Hippocampal formation (tissue), 2 donors: ENCODE measurements around the gene HTR2B.
"Not testable (repeated sequence)": the region's sequence is repeated elsewhere in the genome, so short reads cannot be mapped to it uniquely, and the experiment has no call there.

Source experiments
- DNase-seq, 2 donors: peaks; one replicate each; lab custom pipeline; 2025; lab: John Stamatoyannopoulos, UW

Gene HTR2B

GRCh38 chr2:231093933-231094332 is 30.9 kb downstream of the HTR2B start:
- no peak for DNase-seq

- DNase-seq = no peak
These were observed 36.1 kb downstream of the HTR2B start for GRCh38 chr2:231088754-231089153.

GRCh38 chr2:231084565-231084964 is 40.3 kb downstream of the HTR2B start:
- DNase-seq = no peak

GRCh38 chr2:231069379-231070054 is 55.3 kb downstream of the HTR2B start:
- no peak for DNase-seq

GRCh38 chr2:231068525-231069222 is 56.2 kb downstream of the HTR2B start:
- no peak for DNase-seq

- not testable (repeated sequence) for DNase-seq
These were observed 57.3 kb downstream of the HTR2B start for GRCh38 chr2:231067531-231067930.

- no peak for DNase-seq
These were observed 58.9 kb downstream of the HTR2B start for GRCh38 chr2:231065966-231066365.

- DNase-seq = no peak
These were observed 61.5 kb downstream of the HTR2B start for GRCh38 chr2:231063347-231063746.

GRCh38 chr2:231062776-231063175 is 62.1 kb downstream of the HTR2B start:
- DNase-seq = no peak

- DNase-seq = no peak
These were observed 65.1 kb downstream of the HTR2B start for GRCh38 chr2:231059756-231060155.

- DNase-seq = no peak
These were observed 65.9 kb downstream of the HTR2B start for GRCh38 chr2:231058761-231059550.
